ENCODE data around the gene SMIM5. TPM values are rescaled to one million over a fixed set of nuclear protein-coding genes. Genes with fewer than 3 reads are reported as not detected.

Gene SMIM5
- polyA plus RNA-seq, 3 donors, result 0.15 to 3.3 (median 0.43) TPM

- DNase-seq, result no peak
- no peak overlapping the region for H2AFZ ChIP-seq (ENCODE audit: insufficient read depth, low read depth, low read length, poor library complexity, severe bottlenecking)
- H3K27me3 Mint-ChIP-seq (ENCODE audit: low read depth in 3 of 3), result no peaks in the 10 kb centered on the region
- peak overlapping the region in 1 of 2 donors; percentile 34 for H3K4me3 Mint-ChIP-seq
- peaks cover 3 to 30% of the 10 kb centered on the region in 2 donors for H3K36me3 Mint-ChIP-seq
- H4K20me1 ChIP-seq (ENCODE audit: insufficient read depth, low read length), result peaks cover 45% of the 10 kb centered on the region
- H3K79me2 ChIP-seq (ENCODE audit: insufficient read depth, low read length), result peaks cover 31% of the 10 kb centered on the region
- H3K9me3 Mint-ChIP-seq, result no peaks in the 10 kb centered on the region
- peak overlapping the region in 2 of 7 donors; percentile 18 to 62 for H3K27ac Mint-ChIP-seq
- H3K27ac ChIP-seq (ENCODE audit: low read depth in 1 of 2, low read length in 2 of 2), result no peak overlapping the region
- TF ChIP-seq CTCF (IDR thresholded peaks at IDR 0.05), result no peak
- peaks cover 16% of the 10 kb centered on the region for H3K4me1 Mint-ChIP-seq
- H3K27me3 ChIP-seq (ENCODE audit: control insufficient read depth in 2 of 2, insufficient read depth in 2 of 2, low read length in 2 of 2), result no peaks in the 10 kb centered on the region
- H3K4me1 ChIP-seq (ENCODE audit: control insufficient read depth in 1 of 2, insufficient read depth in 2 of 2, low read length in 2 of 2), result peaks cover 21 to 30% of the 10 kb centered on the region in 2 donors
- no peak overlapping the region for H3K4me2 ChIP-seq (replicated peaks; ENCODE audit: extremely low read depth, low read length, poor library complexity, severe bottlenecking)
- peaks cover 14 to 39% of the 10 kb centered on the region in 2 donors for H3K36me3 ChIP-seq (replicated peaks in 1 of 2; ENCODE audit: control insufficient read depth in 1 of 2, insufficient read depth in 2 of 2, low read length in 2 of 2)
- intact Hi-C loops (cut with micrococcal nuclease), result no loop called here
- H3K9ac ChIP-seq (ENCODE audit: insufficient read depth, low read length, poor library complexity, severe bottlenecking), result no peak overlapping the region
- H3K9me3 ChIP-seq (replicated peaks in 1 of 2; ENCODE audit: control insufficient read depth in 1 of 2, insufficient read depth in 1 of 2, low read length in 2 of 2), result no peaks in the 10 kb centered on the region
- H3K4me3 ChIP-seq (replicated peaks in 1 of 3; ENCODE audit: low read depth in 2 of 3, low read length in 3 of 3), result no peak overlapping the region
- 97% methylated on average over 11 of the region's 12 CpGs for WGBS (ENCODE audit: insufficient coverage)
Observed at GRCh38 chr17:75590849-75591721, 42.1 kb upstream of the SMIM5 start.

GRCh38 chr17:75591722-75592302 is 41.4 kb upstream of the SMIM5 start:
- Histone ChIP-seq H2AFZ (ENCODE audit: insufficient read depth, low read depth, low read length, poor library complexity, severe bottlenecking) (no peak overlapping the region), H3K9me3 (replicated peaks in 1 of 2; ENCODE audit: control insufficient read depth in 1 of 2, insufficient read depth in 1 of 2, low read length in 2 of 2) (no peaks in the 10 kb centered on the region), H4K20me1 (ENCODE audit: insufficient read depth, low read length) (peaks cover 48% of the 10 kb centered on the region), H3K27me3 (ENCODE audit: control insufficient read depth in 2 of 2, insufficient read depth in 2 of 2, low read length in 2 of 2) (no peaks in the 10 kb centered on the region), H3K9ac (ENCODE audit: insufficient read depth, low read length, poor library complexity, severe bottlenecking) (no peak overlapping the region), H3K4me2 (replicated peaks; ENCODE audit: extremely low read depth, low read length, poor library complexity, severe bottlenecking) (no peak overlapping the region), H3K36me3 (replicated peaks in 1 of 2; ENCODE audit: control insufficient read depth in 1 of 2, insufficient read depth in 2 of 2, low read length in 2 of 2) (peaks cover 14 to 39% of the 10 kb centered on the region in 2 donors), H3K4me3 (replicated peaks in 1 of 3; ENCODE audit: low read depth in 2 of 3, low read length in 3 of 3) (no peak overlapping the region), H3K79me2 (ENCODE audit: insufficient read depth, low read length) (peaks cover 31% of the 10 kb centered on the region), H3K4me1 (ENCODE audit: control insufficient read depth in 1 of 2, insufficient read depth in 2 of 2, low read length in 2 of 2) (peaks cover 19 to 30% of the 10 kb centered on the region in 2 donors), H3K27ac (ENCODE audit: low read depth in 1 of 2, low read length in 2 of 2) (no peak overlapping the region)
- H3K36me3 Mint-ChIP-seq, result peaks cover 3 to 35% of the 10 kb centered on the region in 2 donors
- H3K4me1 Mint-ChIP-seq, result peaks cover 16% of the 10 kb centered on the region
- intact Hi-C loops (cut with micrococcal nuclease), result no loop called here
- H3K27ac Mint-ChIP-seq, result no peak overlapping the region
- no peak for DNase-seq
- no peaks in the 10 kb centered on the region for H3K9me3 Mint-ChIP-seq
- H3K4me3 Mint-ChIP-seq, result no peak overlapping the region
- WGBS (ENCODE audit: insufficient coverage), result 100% methylated on average over 6 of the region's 7 CpGs
- H3K27me3 Mint-ChIP-seq (ENCODE audit: low read depth in 3 of 3), result no peaks in the 10 kb centered on the region
- no peak for TF ChIP-seq CTCF (IDR thresholded peaks at IDR 0.05)

All from CD14-positive monocyte (primary cell).